PFSK-1 (cell line): Measurements from ENCODE around the gene MTMR2.

Experiments used
- POLR2AphosphoS5 ChIP-seq: IDR thresholded peaks from 2 replicates; pipeline ENCODE4 v1.6.1; 2012; ENCODE audit warnings: low read depth, mild to moderate bottlenecking, control low read depth, low read length, moderate library complexity
- TF ChIP-seq, protein P1 (sequence below), 2 experiments: IDR thresholded peaks; 2 replicates each; pipeline versions ENCODE4 v1.6.1 to v1.8.0; 2011 to 2012; ENCODE audit warnings: low read depth in 2 of 2, low read length in 2 of 2, control low read depth in 1 of 2, inconsistent platforms in 1 of 2, mild to moderate bottlenecking in 1 of 2, moderate library complexity in 1 of 2; ENCODE audit not compliant: insufficient read depth in 1 of 2

DNA sequence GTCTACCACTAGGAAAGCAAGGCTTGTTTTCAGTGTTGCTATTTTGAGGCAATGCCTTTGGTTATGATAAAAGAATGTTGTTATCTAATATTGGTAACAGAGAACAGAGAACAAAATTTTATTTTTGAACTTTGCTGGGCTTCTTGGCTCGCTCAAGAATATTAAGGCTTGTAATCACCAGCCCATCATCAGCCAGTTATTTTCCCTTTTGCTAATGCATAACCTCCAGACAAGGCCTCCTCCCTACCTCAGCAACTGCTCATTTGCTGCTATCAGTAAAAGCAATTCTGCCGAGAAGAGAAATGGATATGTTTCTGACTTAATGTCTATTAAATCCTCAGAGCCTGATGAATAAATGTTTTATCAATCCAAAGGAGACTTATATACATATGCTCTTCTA, 8.9 kb downstream of the MTMR2 start:
- no peak for TF ChIP-seq POLR2AphosphoS5
- TF ChIP-seq, protein P1, sequence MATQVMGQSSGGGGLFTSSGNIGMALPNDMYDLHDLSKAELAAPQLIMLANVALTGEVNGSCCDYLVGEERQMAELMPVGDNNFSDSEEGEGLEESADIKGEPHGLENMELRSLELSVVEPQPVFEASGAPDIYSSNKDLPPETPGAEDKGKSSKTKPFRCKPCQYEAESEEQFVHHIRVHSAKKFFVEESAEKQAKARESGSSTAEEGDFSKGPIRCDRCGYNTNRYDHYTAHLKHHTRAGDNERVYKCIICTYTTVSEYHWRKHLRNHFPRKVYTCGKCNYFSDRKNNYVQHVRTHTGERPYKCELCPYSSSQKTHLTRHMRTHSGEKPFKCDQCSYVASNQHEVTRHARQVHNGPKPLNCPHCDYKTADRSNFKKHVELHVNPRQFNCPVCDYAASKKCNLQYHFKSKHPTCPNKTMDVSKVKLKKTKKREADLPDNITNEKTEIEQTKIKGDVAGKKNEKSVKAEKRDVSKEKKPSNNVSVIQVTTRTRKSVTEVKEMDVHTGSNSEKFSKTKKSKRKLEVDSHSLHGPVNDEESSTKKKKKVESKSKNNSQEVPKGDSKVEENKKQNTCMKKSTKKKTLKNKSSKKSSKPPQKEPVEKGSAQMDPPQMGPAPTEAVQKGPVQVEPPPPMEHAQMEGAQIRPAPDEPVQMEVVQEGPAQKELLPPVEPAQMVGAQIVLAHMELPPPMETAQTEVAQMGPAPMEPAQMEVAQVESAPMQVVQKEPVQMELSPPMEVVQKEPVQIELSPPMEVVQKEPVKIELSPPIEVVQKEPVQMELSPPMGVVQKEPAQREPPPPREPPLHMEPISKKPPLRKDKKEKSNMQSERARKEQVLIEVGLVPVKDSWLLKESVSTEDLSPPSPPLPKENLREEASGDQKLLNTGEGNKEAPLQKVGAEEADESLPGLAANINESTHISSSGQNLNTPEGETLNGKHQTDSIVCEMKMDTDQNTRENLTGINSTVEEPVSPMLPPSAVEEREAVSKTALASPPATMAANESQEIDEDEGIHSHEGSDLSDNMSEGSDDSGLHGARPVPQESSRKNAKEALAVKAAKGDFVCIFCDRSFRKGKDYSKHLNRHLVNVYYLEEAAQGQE (IDR thresholded peaks at IDR 0.05; ENCODE audit: insufficient read depth in 1 of 2, low read depth in 2 of 2, low read length in 2 of 2): no peak
